Erythroblast (primary cell): ENCODE data around the gene FHOD1.
A peak's percentile ranks its signal among the peaks of the same experiment; 100 is the strongest.

Experiments used
- DNase-seq, 2 experiments: peaks; one replicate each; lab custom pipeline; 2025; lab: John Stamatoyannopoulos, UW
- GATA1 ChIP-seq: IDR thresholded peaks from 2 replicates; pipeline ENCODE4 v1.6.1; 2011; ENCODE audit warnings: low read depth, mild to moderate bottlenecking, control low read depth, low read length, moderate library complexity
- POLR2A ChIP-seq: IDR thresholded peaks from 2 replicates; pipeline ENCODE4 v1.6.1; 2011; ENCODE audit warnings: mild to moderate bottlenecking, low read length

The FHOD1 gene

GRCh38 chr16:67240506-67240905, 6.8 kb downstream of the FHOD1 start:
- TF ChIP-seq GATA1 (no peak), POLR2A (no peak)
- peak; percentile 30 to 47 for DNase-seq

GRCh38 chr16:67238806-67239470, 8.3 kb downstream of the FHOD1 start:
- TF ChIP-seq POLR2A (no peak), GATA1 (no peak)
- no peak for DNase-seq

GRCh38 chr16:67238278-67238575, 9.1 kb downstream of the FHOD1 start:
- DNase-seq = no peak
- TF ChIP-seq GATA1 = no peak
- no peak for TF ChIP-seq POLR2A

- no peak for DNase-seq
- no peak for TF ChIP-seq GATA1
- no peak for TF ChIP-seq POLR2A
Measured at GRCh38 chr16:67237396-67238277, 9.6 kb downstream of the FHOD1 start.

- peak; percentile 86 to 90 for DNase-seq
- no peak for TF ChIP-seq GATA1
- no peak for TF ChIP-seq POLR2A
Measured at GRCh38 chr16:67236563-67237395, 10.5 kb downstream of the FHOD1 start.

- peak in 1 of 2 experiments; percentile 63 for DNase-seq
- TF ChIP-seq POLR2A (no peak), GATA1 (no peak)
Measured at GRCh38 chr16:67235816-67236562, 11.3 kb downstream of the FHOD1 start.

- TF ChIP-seq POLR2A (no peak), GATA1 (no peak)
Measured at GRCh38 chr16:67234180-67234597, 13.1 kb downstream of the FHOD1 start.

GRCh38 chr16:67233596-67233995, 13.7 kb downstream of the FHOD1 start:
- no peak for DNase-seq
- TF ChIP-seq POLR2A = no peak
- no peak for TF ChIP-seq GATA1

More at GRCh38 chr16:67234180-67234597, 13.1 kb downstream of the FHOD1 start:
- no peak for DNase-seq

GRCh38 chr16:67230809-67231660, 16.2 kb downstream of the FHOD1 start:
- no peak for DNase-seq
- TF ChIP-seq GATA1 = no peak
- TF ChIP-seq POLR2A = peak; percentile 46

- DNase-seq = no peak
- TF ChIP-seq GATA1 (no peak), POLR2A (no peak)
Measured at GRCh38 chr16:67229906-67230808, 17.1 kb downstream of the FHOD1 start.

GRCh38 chr16:67228905-67229304, 18.4 kb downstream of the FHOD1 start:
- TF ChIP-seq GATA1 = no peak
- TF ChIP-seq POLR2A = no peak

More at GRCh38 chr16:67228905-67229304, 18.4 kb downstream of the FHOD1 start:
- DNase-seq = no peak
